ENCODE data around the gene AMDHD2.
"Not testable (repeated sequence)": the region's sequence is repeated elsewhere in the genome, so short reads cannot be mapped to it uniquely, and the experiment has no call there.

The AMDHD2 gene

DNA sequence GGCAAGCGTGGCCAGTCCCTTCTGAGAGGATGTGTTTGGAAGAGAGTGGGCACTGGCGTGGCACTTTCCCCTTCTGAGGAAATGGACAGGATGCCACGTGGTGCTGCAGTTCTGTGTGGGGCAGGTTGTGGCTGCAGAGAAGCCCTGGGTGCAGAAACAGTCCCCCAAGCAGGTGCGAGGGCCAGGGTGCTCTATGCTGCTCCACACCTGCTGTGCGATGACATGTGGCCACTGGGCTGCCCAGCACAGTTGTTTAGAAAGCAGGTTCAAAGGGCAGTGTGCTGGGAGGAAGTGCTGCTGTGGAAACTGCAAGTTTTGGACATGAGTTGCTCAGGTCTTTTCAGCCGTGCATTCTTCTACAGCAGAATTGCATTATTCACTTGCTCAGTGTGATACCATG, 21.2 kb downstream of the AMDHD2 start:
- H3K27me3 ChIP-seq (ENCODE audit: control insufficient read depth, insufficient read depth, low read length); H3K9ac ChIP-seq (ENCODE audit: low read length); H3K27ac ChIP-seq (ENCODE audit: low read depth, low read length); H3K4me1 ChIP-seq (ENCODE audit: control insufficient read depth, insufficient read depth, low read length); H3K36me3 ChIP-seq (ENCODE audit: control insufficient read depth, insufficient read depth, low read length); H3K4me3 ChIP-seq (ENCODE audit: low read depth, low read length); H3K9me3 ChIP-seq (ENCODE audit: control insufficient read depth, insufficient read depth, low read depth, low read length): not testable (repeated sequence)

- H3K9ac ChIP-seq (ENCODE audit: low read length); H3K27me3 ChIP-seq (ENCODE audit: control insufficient read depth, insufficient read depth, low read length); H3K4me3 ChIP-seq (ENCODE audit: low read depth, low read length); H3K27ac ChIP-seq (ENCODE audit: low read depth, low read length); H3K4me1 ChIP-seq (ENCODE audit: control insufficient read depth, insufficient read depth, low read length); H3K9me3 ChIP-seq (ENCODE audit: control insufficient read depth, insufficient read depth, low read depth, low read length); H3K36me3 ChIP-seq (ENCODE audit: control insufficient read depth, insufficient read depth, low read length): not testable (repeated sequence)
Measured at GRCh38 chr16:2543771-2544170, 23.6 kb downstream of the AMDHD2 start.

DNA sequence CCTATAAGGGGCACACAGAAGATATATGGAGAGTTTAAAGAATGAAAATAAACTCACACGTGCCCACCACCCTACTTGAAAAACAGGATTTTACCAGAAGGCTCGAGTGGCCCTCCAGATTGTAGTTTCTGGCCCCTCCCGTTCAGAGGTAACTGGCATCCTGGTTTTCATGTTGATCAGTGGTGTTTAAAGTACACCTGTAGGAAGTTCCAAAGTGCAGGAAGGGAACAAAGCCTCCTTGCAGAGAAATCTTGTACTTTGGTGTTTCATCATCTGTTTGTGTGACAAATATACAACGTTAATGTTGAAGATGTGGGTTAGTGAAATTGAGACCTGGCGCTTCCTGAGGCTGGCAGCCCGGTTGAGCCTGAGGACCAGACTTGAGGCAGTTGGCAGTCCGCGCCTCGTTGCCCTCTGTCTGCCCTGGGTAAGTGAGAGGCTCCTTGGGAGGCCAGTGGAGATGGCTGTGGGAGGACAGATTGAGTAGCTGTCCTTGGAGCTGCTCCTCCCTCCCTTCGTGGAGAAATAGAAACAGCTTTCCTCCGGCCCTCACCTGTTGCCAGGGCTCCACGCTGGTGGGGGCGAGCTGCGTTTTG, 30.2 kb downstream of the AMDHD2 start:
- H3K4me1 ChIP-seq (ENCODE audit: control insufficient read depth, insufficient read depth, low read length); H3K9ac ChIP-seq (ENCODE audit: low read length); H3K27me3 ChIP-seq (ENCODE audit: control insufficient read depth, insufficient read depth, low read length); H3K9me3 ChIP-seq (ENCODE audit: control insufficient read depth, insufficient read depth, low read depth, low read length); H3K36me3 ChIP-seq (ENCODE audit: control insufficient read depth, insufficient read depth, low read length); H3K4me3 ChIP-seq (ENCODE audit: low read depth, low read length); H3K27ac ChIP-seq (ENCODE audit: low read depth, low read length): not testable (repeated sequence)

DNA sequence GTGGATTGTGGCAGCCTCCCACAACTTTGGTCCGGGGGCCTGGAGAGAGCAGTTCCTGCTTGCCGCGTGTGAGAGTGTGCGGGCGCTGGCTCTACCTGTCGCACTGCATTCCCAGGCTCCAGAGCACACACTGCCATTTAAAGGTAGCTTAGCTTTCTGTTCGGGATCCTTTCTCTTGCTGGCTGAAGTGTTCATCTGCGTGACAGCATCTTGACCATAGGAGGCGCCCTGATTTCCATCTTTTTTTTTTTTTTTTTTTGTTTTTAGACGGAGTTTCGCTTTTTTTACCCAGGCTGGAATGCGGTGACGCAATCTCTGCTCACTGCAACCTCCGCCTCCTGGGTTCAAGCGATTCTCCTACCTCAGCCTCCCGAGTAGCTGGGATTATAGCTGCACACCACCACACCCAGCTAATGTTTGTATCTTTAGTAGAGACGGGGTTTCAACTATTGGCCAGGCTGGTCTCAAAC, 31.3 kb downstream of the AMDHD2 start:
- H3K4me1 ChIP-seq (ENCODE audit: control insufficient read depth, insufficient read depth, low read length); H3K27me3 ChIP-seq (ENCODE audit: control insufficient read depth, insufficient read depth, low read length); H3K4me3 ChIP-seq (ENCODE audit: low read depth, low read length); H3K27ac ChIP-seq (ENCODE audit: low read depth, low read length); H3K9me3 ChIP-seq (ENCODE audit: control insufficient read depth, insufficient read depth, low read depth, low read length); H3K9ac ChIP-seq (ENCODE audit: low read length); H3K36me3 ChIP-seq (ENCODE audit: control insufficient read depth, insufficient read depth, low read length): not testable (repeated sequence)

DNA sequence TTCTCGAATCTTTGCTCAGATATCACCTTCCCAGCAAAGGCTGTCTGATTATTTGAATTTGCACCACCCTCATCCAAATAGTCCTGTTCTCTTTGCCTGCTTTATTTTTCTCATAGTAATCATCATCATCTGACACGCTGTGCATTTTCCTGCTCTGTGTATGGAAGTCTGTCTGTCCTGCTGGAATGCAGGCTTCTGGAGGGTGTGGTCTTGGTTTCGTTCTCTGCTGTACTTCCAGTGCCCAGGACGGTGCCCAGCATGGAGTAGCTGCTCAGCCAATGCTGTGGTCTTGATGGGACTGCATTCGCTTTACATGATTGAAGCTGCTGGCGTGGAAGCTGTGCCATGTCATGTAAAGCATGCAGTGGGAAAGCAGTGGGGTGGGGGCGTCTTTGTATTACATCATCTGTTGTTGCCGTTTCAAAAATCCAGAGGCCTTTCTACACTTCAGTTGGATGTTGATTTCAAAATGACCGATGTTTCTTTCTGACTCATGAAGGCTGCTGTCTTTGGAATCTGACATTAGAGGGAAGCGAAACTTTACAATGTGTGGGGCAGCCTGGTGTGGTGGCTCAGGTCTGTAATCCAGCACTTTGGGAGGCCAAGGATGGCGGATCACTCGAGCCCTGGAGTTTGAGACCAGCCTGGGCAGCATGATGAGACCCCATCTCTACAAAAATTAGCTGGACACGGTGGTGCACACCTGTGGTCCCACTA, 34.7 kb downstream of the AMDHD2 start:
- H3K9me3 ChIP-seq (ENCODE audit: control insufficient read depth, insufficient read depth, low read depth, low read length); H3K4me1 ChIP-seq (ENCODE audit: control insufficient read depth, insufficient read depth, low read length); H3K4me3 ChIP-seq (ENCODE audit: low read depth, low read length); H3K36me3 ChIP-seq (ENCODE audit: control insufficient read depth, insufficient read depth, low read length); H3K9ac ChIP-seq (ENCODE audit: low read length); H3K27me3 ChIP-seq (ENCODE audit: control insufficient read depth, insufficient read depth, low read length); H3K27ac ChIP-seq (ENCODE audit: low read depth, low read length): not testable (repeated sequence)

- H3K27ac ChIP-seq (ENCODE audit: low read depth, low read length); H3K36me3 ChIP-seq (ENCODE audit: control insufficient read depth, insufficient read depth, low read length); H3K4me1 ChIP-seq (ENCODE audit: control insufficient read depth, insufficient read depth, low read length); H3K4me3 ChIP-seq (ENCODE audit: low read depth, low read length); H3K9ac ChIP-seq (ENCODE audit: low read length); H3K27me3 ChIP-seq (ENCODE audit: control insufficient read depth, insufficient read depth, low read length); H3K9me3 ChIP-seq (ENCODE audit: control insufficient read depth, insufficient read depth, low read depth, low read length): not testable (repeated sequence)
Measured at GRCh38 chr16:2557150-2557549, 37.0 kb downstream of the AMDHD2 start.

DNA sequence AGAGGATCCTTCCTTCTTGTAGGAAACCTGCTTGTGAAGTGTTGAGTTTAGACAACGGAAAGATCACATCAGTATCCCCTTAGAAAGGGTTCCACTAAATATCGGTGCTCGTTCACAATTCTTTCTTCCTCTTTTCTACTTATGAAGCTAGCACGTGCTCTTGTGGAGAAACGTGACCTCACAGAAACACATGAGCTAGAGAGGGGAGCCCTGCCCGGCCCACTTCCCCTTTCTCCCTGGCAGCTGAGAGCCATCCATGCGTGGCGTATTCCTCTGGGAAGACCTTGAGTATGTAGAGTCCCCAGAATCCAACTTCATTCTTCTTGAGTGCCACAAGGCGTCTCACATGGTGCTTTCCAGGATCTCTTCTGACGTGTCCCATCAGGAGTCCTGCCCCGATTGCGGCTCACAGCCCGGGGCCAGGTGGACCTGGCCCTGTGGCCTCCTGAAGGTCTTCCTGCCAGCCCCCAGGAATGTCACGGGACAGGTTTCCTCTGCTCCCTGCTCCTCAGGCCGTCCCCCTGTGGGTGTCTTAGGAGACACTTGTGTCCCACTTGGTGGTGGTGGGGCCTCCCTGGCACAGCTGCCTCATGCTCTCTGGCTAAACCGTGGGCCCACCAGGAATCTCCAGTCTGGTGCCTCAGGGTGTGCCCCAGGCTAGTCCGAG, 40.1 kb downstream of the AMDHD2 start:
- not testable (repeated sequence) for H3K27ac ChIP-seq (ENCODE audit: low read depth, low read length)

DNA sequence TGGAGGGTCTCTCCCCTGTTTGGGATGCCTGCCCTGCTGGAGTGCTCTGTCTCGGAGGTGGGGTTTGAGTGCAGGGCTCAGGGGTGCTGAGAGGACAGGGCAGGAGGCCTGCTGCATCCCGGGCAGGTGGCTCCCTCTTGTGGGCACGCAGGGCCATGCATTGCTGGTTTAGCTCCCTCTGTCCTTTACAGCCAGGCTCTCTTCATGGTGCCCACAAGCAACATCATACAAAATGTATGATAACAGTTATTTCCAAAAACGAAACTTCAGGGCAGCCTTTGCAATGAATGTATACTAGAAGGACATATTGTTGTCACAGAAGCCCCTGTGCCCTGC, 40.6 kb downstream of the AMDHD2 start:
- not testable (repeated sequence) for H3K4me3 ChIP-seq (ENCODE audit: low read depth, low read length); H3K9me3 ChIP-seq (ENCODE audit: control insufficient read depth, insufficient read depth, low read depth, low read length); H3K36me3 ChIP-seq (ENCODE audit: control insufficient read depth, insufficient read depth, low read length); H3K9ac ChIP-seq (ENCODE audit: low read length); H3K4me1 ChIP-seq (ENCODE audit: control insufficient read depth, insufficient read depth, low read length); H3K27ac ChIP-seq (ENCODE audit: low read depth, low read length); H3K27me3 ChIP-seq (ENCODE audit: control insufficient read depth, insufficient read depth, low read length)

More for the DNA sequence above, 40.1 kb downstream of the AMDHD2 start:
- H3K36me3 ChIP-seq (ENCODE audit: control insufficient read depth, insufficient read depth, low read length); H3K9ac ChIP-seq (ENCODE audit: low read length); H3K4me3 ChIP-seq (ENCODE audit: low read depth, low read length); H3K9me3 ChIP-seq (ENCODE audit: control insufficient read depth, insufficient read depth, low read depth, low read length); H3K27me3 ChIP-seq (ENCODE audit: control insufficient read depth, insufficient read depth, low read length); H3K4me1 ChIP-seq (ENCODE audit: control insufficient read depth, insufficient read depth, low read length): not testable (repeated sequence)

DNA sequence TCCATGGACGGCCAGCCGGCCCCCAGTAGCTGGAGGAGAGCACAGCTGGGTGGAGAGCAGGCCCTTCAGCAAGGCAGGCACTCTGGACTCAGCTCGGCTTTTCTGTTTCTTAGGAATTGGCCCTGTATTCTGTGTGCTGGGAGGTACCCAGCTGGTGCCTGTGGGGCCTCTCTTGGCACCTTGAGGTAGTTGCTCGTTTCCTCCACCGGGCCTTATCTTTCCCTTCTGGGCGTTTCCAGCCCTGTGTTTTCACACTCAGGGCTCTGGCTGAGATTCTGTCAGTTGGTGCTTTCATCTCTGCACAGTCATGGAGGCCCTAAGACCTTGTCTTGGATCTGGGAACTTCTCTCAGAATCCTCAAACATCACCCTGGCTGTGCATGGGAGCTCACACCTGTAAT, 47.3 kb downstream of the AMDHD2 start:
- not testable (repeated sequence) for H3K9ac ChIP-seq (ENCODE audit: low read length); H3K36me3 ChIP-seq (ENCODE audit: control insufficient read depth, insufficient read depth, low read length); H3K9me3 ChIP-seq (ENCODE audit: control insufficient read depth, insufficient read depth, low read depth, low read length); H3K4me1 ChIP-seq (ENCODE audit: control insufficient read depth, insufficient read depth, low read length); H3K27me3 ChIP-seq (ENCODE audit: control insufficient read depth, insufficient read depth, low read length); H3K4me3 ChIP-seq (ENCODE audit: low read depth, low read length); H3K27ac ChIP-seq (ENCODE audit: low read depth, low read length)

GRCh38 chr16:2568573-2568972, 48.4 kb downstream of the AMDHD2 start:
- H3K27ac ChIP-seq (ENCODE audit: low read depth, low read length); H3K9ac ChIP-seq (ENCODE audit: low read length); H3K36me3 ChIP-seq (ENCODE audit: control insufficient read depth, insufficient read depth, low read length); H3K4me1 ChIP-seq (ENCODE audit: control insufficient read depth, insufficient read depth, low read length); H3K9me3 ChIP-seq (ENCODE audit: control insufficient read depth, insufficient read depth, low read depth, low read length); H3K4me3 ChIP-seq (ENCODE audit: low read depth, low read length); H3K27me3 ChIP-seq (ENCODE audit: control insufficient read depth, insufficient read depth, low read length): not testable (repeated sequence)

DNA sequence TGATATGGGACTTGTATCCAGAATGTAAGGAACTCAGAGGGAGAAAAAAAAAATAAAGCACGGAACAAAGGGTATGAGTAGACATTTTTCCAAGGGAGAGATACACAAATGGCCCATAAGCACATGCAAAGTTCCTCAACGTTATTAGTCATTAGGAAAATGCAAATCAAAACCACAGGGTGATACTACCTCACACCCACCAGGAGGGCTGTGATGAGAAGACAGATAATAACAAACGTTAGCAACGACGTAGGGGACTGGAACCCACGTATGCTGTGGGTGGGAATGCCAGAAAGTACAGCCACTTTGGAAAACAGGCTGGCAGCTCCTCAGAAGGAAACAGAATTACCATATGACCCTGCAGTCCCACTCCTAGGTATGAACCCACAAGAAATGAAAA, 52.5 kb downstream of the AMDHD2 start:
- H3K36me3 ChIP-seq (ENCODE audit: control insufficient read depth, insufficient read depth, low read length); H3K9me3 ChIP-seq (ENCODE audit: control insufficient read depth, insufficient read depth, low read depth, low read length); H3K9ac ChIP-seq (ENCODE audit: low read length); H3K27ac ChIP-seq (ENCODE audit: low read depth, low read length); H3K27me3 ChIP-seq (ENCODE audit: control insufficient read depth, insufficient read depth, low read length); H3K4me3 ChIP-seq (ENCODE audit: low read depth, low read length); H3K4me1 ChIP-seq (ENCODE audit: control insufficient read depth, insufficient read depth, low read length): not testable (repeated sequence)

Data from HUES6 (cell line).